GM23338 (cell line): ENCODE data around the gene S100A3. TPM values are rescaled to one million over a fixed set of nuclear protein-coding genes. Genes with fewer than 3 reads are reported as not detected.
"Not testable (repeated sequence)": the region's sequence is repeated elsewhere in the genome, so short reads cannot be mapped to it uniquely, and the experiment has no call there.

ENCODE experiments used
- ATAC-seq: fragments of 200-7000 bp; cut with Tn5 transposase; 3 replicates; pipeline ENCODE4 v1.9.1; 2020
- DNase-seq: peaks from one replicate; pipeline ENCODE4 v3.0.0-alpha.2; 2015; ENCODE audit warnings: low spot score
- H2AFZ ChIP-seq: fragments of 200-600 bp; sonication (generic); 2 replicates; pipeline ENCODE4 v1.8.0; 2016; ENCODE audit warnings: antibody characterized with exemption, mild to moderate bottlenecking, moderate library complexity
- H3F3A ChIP-seq: fragments of 200-600 bp; sonication (generic); replicated peaks from 2 replicates; pipeline ENCODE4 v1.8.0; 2017; ENCODE audit warnings: antibody characterized with exemption, mixed run types, low read depth
- H3K27ac ChIP-seq: fragments of 200-600 bp; sonication (generic); 2 replicates; pipeline ENCODE4 v1.6.1; 2016; ENCODE audit warnings: low read depth
- H3K27me3 ChIP-seq: fragments of 200-600 bp; sonication (generic); 2 replicates; pipeline ENCODE4 v1.8.0; 2016; ENCODE audit warnings: mild to moderate bottlenecking, mixed run types, moderate library complexity; ENCODE audit not compliant: insufficient read depth
- H3K36me3 ChIP-seq: fragments of 200-600 bp; sonication (generic); 2 replicates; pipeline ENCODE4 v1.8.0; 2016; ENCODE audit warnings: mild to moderate bottlenecking; ENCODE audit not compliant: insufficient read depth
- H3K4me1 ChIP-seq: fragments of 200-600 bp; sonication (generic); 2 replicates; pipeline ENCODE4 v1.8.0; 2016; ENCODE audit warnings: mild to moderate bottlenecking, moderate library complexity; ENCODE audit not compliant: insufficient read depth
- H3K4me2 ChIP-seq: fragments of 200-600 bp; sonication (generic); 2 replicates; pipeline ENCODE4 v1.7.1; 2017; ENCODE audit warnings: mixed run types
- H3K4me3 ChIP-seq: fragments of 200-600 bp; sonication (generic); 2 replicates; pipeline ENCODE4 v1.6.1; 2016; ENCODE audit warnings: mixed run types
- H3K79me2 ChIP-seq: fragments of 200-600 bp; sonication (generic); replicated peaks from 2 replicates; pipeline ENCODE4 v1.8.0; 2017; ENCODE audit warnings: mild to moderate bottlenecking; ENCODE audit not compliant: insufficient read depth
- H3K9me2 ChIP-seq: fragments of 200-600 bp; sonication (generic); 2 replicates; pipeline ENCODE4 v1.8.0; 2017; ENCODE audit not compliant: insufficient read depth
- H4K20me1 ChIP-seq: fragments of 200-600 bp; sonication (generic); replicated peaks from 2 replicates; pipeline ENCODE4 v1.8.0; 2017; ENCODE audit warnings: mild to moderate bottlenecking; ENCODE audit not compliant: insufficient read depth
- H3K27ac Mint-ChIP-seq: 2 replicates; pipeline ENCODE4 v1.8.0; 2020; ENCODE audit warnings: inconsistent platforms, mild to moderate bottlenecking, moderate library complexity, mixed read lengths
- H3K27me3 Mint-ChIP-seq: 3 replicates; pipeline ENCODE4 v1.8.0; 2022; ENCODE audit warnings: low read depth, mild to moderate bottlenecking, moderate library complexity, mixed read lengths, inconsistent platforms; ENCODE audit not compliant: insufficient read depth, poor library complexity
- H3K36me3 Mint-ChIP-seq: 3 replicates; pipeline ENCODE4 v1.8.0; 2021; ENCODE audit warnings: low read depth, mild to moderate bottlenecking, inconsistent platforms, moderate library complexity, mixed read lengths
- H3K4me1 Mint-ChIP-seq: 3 replicates; pipeline ENCODE4 v1.8.0; 2020; ENCODE audit warnings: mild to moderate bottlenecking, inconsistent platforms, mixed read lengths
- H3K4me3 Mint-ChIP-seq: 3 replicates; pipeline ENCODE4 v1.8.0; 2021; ENCODE audit warnings: moderate library complexity, mild to moderate bottlenecking, inconsistent platforms, mixed read lengths
- H3K9me3 Mint-ChIP-seq: 3 replicates; pipeline ENCODE4 v1.8.0; 2020; ENCODE audit warnings: moderate library complexity, mild to moderate bottlenecking, inconsistent platforms, mixed read lengths
- CREB1 ChIP-seq: fragments of 250-450 bp; sonication (Bioruptor Pico); IDR thresholded peaks from 2 replicates; pipeline ENCODE4 v1.5.0; 2020; ENCODE audit warnings: low read depth, mild to moderate bottlenecking, moderate library complexity
- ETS1 ChIP-seq: IDR thresholded peaks from 2 replicates; pipeline ENCODE4 v1.6.1; 2016; ENCODE audit warnings: antibody characterized with exemption
- EZH2 ChIP-seq: fragments of 200-600 bp; sonication (generic); IDR thresholded peaks from one replicate; pipeline ENCODE4 v1.8.0; 2017; ENCODE audit warnings: antibody characterized with exemption, mild to moderate bottlenecking, low read depth; ENCODE audit not compliant: unreplicated experiment
- EZH2phosphoT487 ChIP-seq: fragments of 200-600 bp; sonication (generic); IDR thresholded peaks from one replicate; pipeline ENCODE4 v1.8.1; 2018; ENCODE audit warnings: antibody characterized with exemption; ENCODE audit not compliant: unreplicated experiment
- JUNB ChIP-seq: IDR thresholded peaks from one replicate; pipeline ENCODE4 v1.6.1; 2016; ENCODE audit warnings: antibody characterized with exemption; ENCODE audit not compliant: unreplicated experiment
- POLR2AphosphoS5 ChIP-seq: IDR thresholded peaks from 2 replicates; pipeline ENCODE4 v1.6.1; 2016; ENCODE audit warnings: antibody characterized with exemption, low read depth
- REST ChIP-seq: IDR thresholded peaks from one replicate; pipeline ENCODE4 v1.6.1; 2018; ENCODE audit warnings: antibody characterized with exemption; ENCODE audit not compliant: unreplicated experiment
- STAT1 ChIP-seq: IDR thresholded peaks from one replicate; pipeline ENCODE4 v1.6.1; 2016; ENCODE audit warnings: antibody characterized with exemption; ENCODE audit not compliant: unreplicated experiment
- ZNF114 ChIP-seq: fragments of 250-450 bp; sonication (Bioruptor Pico); IDR thresholded peaks from 2 replicates; pipeline ENCODE4 v1.5.0; 2020; ENCODE audit warnings: mild to moderate bottlenecking, moderate library complexity
- polyA plus RNA-seq: library from polyadenylated mRNA; unstranded; fragments of >200 nt; fragmentation: Nextera tagmentation; extraction: Ambion mirVana; gene quantifications from 2 replicates; pipeline ENCODE4 v1.2.1, GENCODE V29; 2016
- total RNA-seq: library from RNA; depleted of rRNA; stranded (reverse); fragments of >200 nt; shearing (Covaris generic); gene quantifications from 2 replicates; pipeline ENCODE4 v1.2.3, GENCODE V29; 2014

The S100A3 gene
- total and polyA plus RNA-seq, 2 experiments from 2014 or later, result not detected

- TF ChIP-seq REST (no peak), JUNB (no peak), POLR2AphosphoS5 (no peak), EZH2phosphoT487 (no peak), ZNF114 (CRISPR knock-in tag) (no peak), STAT1 (no peak), CREB1 (CRISPR knock-in tag) (no peak), ETS1 (no peak), EZH2 (no peak)
Measured at GRCh38 chr1:153563991-153564390, 14.9 kb upstream of the S100A3 start (continued).

GRCh38 chr1:153563483-153563901 lies 14.4 kb upstream of the S100A3 start:
- ATAC-seq (no peak), DNase-seq (no peak)
- Mint-ChIP-seq H3K4me3 (no peak overlapping the region), H3K27ac (no peak overlapping the region; the same call in 1 of the 2 replicates), H3K4me1 (peaks cover 30% of the 10 kb centered on the region), H3K36me3 (no peaks in the 10 kb centered on the region), H3K9me3 (no peaks in the 10 kb centered on the region), H3K27me3 (peaks cover 15% of the 10 kb centered on the region)
- Histone ChIP-seq H2AFZ (no peak overlapping the region), H3K4me1 (peaks cover 18% of the 10 kb centered on the region), H3K27me3 (no peaks in the 10 kb centered on the region), H3K9me2 (no peaks in the 10 kb centered on the region), H3K4me3 (no peak overlapping the region), H3K79me2 (no peaks in the 10 kb centered on the region), H3K27ac (no peak overlapping the region), H3K4me2 (no peak overlapping the region), H3K36me3 (no peaks in the 10 kb centered on the region), H3F3A (peaks cover 6% of the 10 kb centered on the region; the same call in 1 of the 2 replicates), H4K20me1 (no peaks in the 10 kb centered on the region)
- TF ChIP-seq EZH2phosphoT487, result no peak

- not testable (repeated sequence) for H3K4me2 ChIP-seq, H2AFZ ChIP-seq, H3K79me2 ChIP-seq, H3K36me3 Mint-ChIP-seq, ATAC-seq, H3K27me3 Mint-ChIP-seq, DNase-seq, H3K27ac ChIP-seq, H3K27ac Mint-ChIP-seq, H3K4me3 ChIP-seq, H3K4me1 ChIP-seq, H4K20me1 ChIP-seq, H3K9me2 ChIP-seq, H3F3A ChIP-seq, H3K9me3 Mint-ChIP-seq, H3K4me3 Mint-ChIP-seq, H3K36me3 ChIP-seq, H3K27me3 ChIP-seq
- peaks cover 17% of the 10 kb centered on the region for H3K4me1 Mint-ChIP-seq
Measured at GRCh38 chr1:153562021-153562420, 13.0 kb upstream of the S100A3 start.
